Stimulated activated CD4-positive, alpha-beta T cell treated with anti-CD3 and anti-CD28 coated beads, TNF-alpha, amount 100 ng/mL, for 24 hours (primary cell): ENCODE data around the gene PTPN13.

Experiments used
- DNase-seq, 3 experiments: peaks; one replicate each; pipeline ENCODE4 v3.0.0-alpha.2; 2020; ENCODE audit warnings: low read depth in 3 of 3

PTPN13 gene

DNA sequence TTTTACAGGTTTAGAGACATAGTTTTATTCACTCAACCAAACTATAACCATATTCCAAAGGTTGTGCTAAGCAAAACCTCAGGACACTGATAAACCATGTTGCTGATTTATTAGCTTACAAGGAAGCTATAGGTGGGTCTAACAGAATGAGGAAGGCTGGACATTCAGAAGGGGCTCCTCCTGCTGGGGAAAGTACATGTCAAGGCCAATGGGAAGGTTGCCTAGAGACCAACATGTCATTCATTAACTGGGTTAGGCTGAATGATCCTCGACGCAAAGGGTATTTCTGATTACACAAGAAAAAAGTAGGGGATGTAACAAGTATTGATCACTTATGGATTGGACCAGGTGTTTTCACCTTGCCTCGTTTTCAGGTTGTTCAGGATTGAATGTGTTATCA is 224.7 kb downstream of the PTPN13 start:
- DNase-seq, result no peak

DNA sequence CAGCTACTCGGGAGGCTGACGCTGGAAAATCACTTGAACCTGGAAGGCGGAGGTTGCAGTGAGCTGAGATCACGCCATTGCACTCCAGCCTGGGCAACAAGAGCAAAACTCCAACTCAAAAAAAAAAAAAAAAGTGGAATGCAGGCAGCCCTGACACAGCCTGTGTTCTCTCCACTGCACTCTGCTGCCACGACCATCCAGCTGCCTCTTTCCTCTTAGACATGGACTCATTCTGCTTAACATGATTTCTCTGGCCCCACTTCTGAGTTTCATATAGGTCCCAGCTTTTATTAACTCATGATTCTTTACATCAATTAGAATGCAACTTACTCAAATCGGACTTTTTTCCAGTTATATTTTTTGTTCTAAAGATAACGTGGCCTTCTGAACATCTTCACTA is 225.4 kb downstream of the PTPN13 start:
- DNase-seq, result no peak

DNA sequence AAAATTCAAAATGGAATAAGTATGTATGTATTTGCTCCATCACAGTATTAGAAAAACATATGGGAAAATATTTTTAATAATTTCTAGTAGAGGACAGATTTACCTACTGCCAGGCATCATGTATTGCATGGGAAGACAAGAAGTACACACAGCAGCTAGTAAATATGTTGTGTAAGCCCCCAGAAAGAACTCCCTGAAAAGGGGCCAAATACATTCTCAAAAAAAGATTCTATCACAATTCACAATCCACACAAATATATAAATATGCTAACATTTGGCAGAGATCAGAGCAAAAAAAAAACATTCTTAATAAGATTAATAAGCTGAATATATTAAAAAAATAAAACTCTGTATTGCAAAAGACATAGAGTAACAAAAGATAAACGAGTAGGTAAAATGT is 227.0 kb downstream of the PTPN13 start:
- DNase-seq, result no peak

DNA sequence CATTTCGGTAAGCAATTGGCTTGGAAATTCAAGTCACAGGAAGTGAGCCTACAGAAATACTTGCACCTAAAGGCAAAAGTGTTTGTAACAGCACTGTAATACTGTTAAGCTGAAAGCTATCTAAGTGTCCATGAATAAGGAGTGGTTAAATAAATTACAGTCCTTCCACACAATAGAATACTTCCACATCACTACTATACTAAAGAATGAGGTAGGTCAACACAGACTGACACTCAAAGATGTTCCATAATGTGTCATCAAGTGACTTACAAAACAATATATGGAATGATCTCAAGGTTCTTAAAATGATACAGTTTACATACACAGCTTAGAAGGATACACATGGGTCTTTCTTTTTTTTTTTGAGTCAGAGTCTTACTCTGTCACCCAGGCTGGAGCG is 228.0 kb downstream of the PTPN13 start:
- no peak for DNase-seq

DNA sequence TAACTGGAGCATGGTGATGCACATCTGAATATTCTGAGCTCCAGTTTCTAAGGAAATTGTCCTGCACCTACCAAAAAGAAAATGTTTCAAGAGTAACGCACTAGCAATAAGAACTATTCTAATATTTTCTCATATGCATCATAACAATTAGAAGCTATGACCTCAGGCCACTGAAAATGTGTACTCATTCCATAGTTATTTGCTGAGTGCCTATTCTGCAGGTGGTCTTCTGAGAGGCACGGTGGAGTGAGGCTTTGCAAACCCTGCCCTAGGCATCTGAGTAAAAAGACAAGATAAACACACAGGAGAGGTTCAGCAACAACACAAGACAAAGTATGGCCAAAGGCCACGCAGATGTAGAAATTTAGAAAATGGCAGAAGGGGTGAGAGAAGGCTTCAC is 231.4 kb downstream of the PTPN13 start:
- no peak for DNase-seq

DNA sequence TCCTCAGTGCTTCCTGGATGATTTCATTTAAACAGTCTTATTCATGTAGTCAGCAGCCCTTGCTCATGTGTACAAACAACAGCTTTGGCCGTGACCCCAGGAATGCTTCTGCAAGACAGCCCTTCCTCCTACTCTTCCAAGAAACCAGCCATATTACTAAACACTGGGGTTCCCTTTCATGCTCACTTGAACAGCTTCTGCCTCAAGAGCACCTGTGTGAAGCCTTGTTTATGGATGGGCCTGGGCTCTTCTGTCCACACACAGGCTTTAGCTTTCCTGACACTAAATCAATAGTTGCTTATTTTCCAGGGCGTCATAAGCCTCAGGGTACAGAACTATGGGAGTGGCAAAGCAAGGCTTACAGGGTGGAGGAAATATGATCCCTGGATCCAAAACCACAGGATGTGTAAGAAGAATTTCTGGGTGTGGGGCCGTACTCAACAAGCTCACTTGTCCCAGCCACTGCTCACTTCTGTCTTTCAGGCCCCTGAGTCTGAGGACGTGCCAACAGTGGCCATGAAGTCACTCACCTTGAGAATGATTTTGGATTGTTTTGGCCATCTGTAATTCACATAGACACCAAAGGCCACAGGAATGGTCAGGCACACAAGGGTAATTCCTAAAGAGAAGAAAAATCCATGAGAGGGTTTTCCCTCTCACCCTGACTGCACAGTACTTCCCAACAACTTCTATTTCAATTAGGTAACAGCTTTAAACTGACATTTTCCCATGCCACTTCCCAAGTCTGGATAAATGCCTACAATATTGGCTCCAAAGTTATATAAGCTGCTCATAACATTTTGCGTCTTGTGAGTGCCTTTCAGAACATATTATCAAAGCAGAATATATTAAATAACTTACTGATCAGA is 237.4 kb downstream of the PTPN13 start:
- DNase-seq, result no peak

DNA sequence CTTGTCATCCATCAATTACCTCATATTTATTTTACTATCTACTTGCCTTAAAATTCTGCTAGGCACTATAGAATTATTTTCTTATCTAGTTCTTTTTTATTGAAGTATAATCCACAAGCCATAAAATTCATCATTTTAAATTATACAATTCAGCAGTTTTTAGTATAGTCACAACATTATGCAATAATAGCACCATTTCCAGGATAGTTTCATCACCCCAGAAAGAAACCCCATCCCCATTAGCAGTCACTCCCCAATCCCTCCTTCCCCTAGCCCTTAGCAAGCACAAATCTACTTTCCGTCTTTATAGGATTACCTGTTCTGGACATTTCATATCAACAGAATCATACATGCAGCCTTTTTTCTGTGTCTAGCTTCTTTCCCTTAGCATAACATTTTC is 239.5 kb downstream of the PTPN13 start:
- DNase-seq, result no peak

DNA sequence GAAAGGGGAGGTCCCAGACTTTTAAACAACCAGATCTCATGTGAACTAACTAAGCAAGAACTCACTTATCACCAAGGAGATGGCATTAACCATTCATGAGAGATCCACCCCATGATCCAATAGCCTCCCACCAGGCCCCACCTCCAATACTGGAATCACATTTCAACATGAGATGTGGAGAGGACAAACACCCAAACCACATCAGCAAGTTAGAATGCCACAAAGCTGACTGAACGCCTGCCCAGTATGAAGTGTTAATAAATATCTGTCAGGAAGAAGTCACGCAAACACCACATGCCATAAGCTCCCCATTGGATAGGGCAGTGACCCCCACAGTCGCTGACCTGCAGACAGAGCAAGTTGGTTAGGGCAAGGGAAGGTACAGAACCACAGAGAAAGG is 240.8 kb downstream of the PTPN13 start:
- no peak for DNase-seq

DNA sequence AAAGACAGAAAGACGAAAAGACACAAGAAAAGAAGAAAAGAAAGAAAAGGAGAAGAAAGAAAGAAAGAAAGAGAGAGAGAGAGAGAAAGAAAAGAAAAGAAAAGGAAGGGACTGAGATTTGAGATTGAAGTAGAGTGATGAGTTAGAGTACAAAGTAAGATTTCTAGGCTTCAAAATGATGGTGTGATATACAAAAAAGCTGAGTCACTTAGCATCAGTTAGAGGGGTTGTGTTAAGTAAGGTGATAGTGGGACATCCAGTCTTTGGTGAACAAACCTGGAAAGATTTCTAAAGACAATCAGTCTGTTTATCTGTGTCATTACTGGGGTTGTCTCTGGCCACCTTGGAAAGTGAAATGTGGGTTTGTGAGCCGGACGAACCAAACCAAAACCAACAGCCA is 241.6 kb downstream of the PTPN13 start:
- DNase-seq, result no peak

DNA sequence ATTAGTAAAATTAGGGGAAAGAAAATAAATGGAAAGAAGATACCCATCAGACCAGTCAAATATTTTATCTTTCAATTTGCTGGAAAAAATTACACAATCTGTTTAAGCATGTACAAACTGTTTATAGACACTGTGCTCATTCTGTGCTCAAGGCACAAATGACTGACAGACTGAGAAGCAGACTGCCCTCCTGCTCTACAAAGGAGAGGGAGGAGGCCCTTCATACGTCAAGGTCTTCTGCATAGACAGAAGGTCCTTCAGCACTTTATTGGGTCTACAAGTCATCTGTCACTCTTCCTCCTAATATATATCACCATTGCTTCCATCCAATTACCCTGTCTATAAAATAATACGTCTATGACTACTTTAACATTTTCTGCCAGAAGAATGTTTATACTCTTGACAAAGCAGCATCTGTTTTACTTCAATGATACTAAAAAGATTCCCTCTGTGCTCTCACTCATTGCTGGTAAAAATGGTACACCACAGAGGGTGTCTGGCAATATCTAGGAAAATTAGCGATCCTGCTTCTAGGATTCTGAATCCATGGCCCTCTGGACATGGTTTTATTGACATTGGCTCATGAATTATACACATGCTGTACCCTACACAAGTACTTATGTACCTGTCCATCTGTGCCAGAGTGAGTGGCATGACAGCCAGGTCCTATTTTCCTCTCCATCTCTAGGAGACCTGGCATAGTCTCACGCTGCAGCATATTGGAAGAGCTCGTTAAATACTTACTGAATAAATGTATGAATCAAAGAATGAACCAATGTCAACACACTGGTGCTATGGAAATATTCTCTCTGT is 243.8 kb downstream of the PTPN13 start:
- no peak for DNase-seq

DNA sequence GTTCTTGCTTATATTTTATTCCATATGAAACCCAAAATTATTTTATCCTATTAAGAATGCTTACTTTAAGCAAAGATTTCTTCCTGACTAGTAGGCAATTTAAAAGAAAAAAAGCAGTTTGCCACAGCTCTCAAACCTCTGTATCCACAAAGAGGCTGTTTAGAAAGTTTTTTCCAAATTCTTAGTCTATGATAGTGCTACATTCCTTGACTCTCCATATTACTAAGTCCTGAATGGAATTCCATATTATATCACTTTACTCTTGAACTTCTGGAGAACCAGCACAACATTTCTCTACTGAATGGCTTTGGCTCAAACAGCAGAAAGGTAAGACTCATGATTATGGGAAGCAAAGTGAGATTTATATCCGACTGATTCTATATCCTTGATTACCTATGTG is 246.7 kb downstream of the PTPN13 start:
- DNase-seq, result no peak

DNA sequence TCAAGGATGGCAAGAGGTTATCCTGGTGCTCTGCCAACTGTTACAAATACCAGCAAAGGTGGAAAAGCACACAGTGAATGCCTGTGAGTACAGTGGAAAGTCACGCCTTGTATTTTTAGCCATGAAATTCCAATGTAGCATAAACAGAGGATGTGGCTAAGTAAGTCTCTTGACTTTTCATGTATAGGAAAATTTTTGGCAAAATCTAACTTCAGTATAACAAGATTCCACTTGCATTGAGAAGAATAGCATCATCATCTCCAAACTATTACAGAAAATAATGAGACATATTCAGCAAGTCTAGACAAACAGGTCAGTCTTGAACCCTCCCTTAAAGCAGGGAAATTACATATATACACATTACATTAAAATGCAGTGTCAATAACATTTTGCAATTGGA is 247.2 kb downstream of the PTPN13 start:
- no peak for DNase-seq

DNA sequence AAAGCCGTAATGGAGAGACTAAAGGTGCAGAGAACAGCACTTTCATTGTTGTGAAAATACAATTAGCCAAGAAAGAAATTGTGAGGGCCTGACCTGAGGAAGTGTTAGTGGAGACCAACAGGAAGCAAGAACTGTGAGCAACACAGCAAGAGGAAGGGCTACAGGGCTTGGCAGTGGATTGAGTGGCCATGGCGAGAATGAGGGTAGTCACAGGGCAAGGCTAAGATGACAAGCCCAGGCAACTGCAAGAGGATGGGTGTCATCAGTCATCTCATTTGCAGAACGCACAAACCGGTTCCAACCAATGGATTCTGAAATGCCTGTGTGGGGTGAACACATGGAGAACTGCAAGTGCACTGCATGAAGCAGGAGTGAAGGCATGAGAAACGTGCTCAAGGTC is 251.5 kb downstream of the PTPN13 start:
- no peak for DNase-seq

DNA sequence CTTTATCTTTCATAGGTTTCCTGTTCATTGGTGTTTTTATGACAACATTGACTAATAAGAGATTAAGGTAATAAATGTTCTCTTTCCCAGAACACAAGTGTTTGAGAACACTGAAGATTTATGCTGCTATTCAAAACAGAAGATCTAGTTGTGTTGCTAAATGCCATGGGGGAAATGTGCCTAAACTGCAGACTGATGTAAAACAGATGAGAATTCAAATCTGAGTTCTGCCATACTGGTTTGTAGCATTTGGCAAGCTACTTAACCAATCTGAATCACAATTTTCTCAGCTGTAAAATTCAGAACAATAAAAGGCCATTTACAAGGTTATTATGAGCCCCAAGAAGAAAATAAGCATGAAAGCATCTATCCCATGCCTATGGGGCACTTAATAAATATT is 252.8 kb downstream of the PTPN13 start:
- DNase-seq, result no peak

DNA sequence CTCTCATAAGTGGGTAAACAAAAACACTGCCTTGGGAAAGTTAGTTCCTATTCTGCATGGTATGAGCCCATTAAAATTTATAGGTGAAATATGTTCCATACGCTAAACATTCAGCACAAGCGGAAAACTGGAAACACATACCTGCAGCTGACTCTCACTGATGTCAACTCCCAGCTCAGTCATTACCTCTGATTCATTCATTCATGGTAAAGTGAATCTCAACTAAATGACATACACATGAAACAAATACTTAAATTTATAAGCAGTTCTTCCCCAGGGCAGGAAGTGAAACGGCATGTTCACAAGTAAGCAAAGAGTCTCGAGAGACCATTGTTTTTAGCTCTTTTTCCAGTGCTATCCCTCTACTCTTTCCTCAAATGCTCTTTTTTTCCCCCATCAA is 253.5 kb downstream of the PTPN13 start:
- no peak for DNase-seq

DNA sequence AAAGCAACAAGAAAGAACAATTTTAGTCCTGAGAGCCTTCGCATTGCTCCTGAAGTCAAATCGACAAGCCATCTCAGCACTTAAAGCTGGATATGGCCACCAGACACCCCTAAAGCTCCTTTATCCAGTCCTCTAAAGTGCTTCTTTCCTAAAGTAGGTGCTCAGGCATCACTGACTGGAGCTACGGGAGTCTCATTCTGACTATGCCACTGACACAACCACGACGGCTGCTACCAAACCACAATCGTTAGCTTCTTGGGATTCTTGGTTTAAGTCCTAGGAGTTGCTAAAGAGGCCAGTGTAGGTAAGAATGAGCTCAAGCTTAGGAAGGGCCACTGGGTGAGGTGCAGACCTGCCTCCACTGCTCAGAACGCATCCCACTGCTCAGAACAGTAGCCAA is 254.0 kb downstream of the PTPN13 start:
- no peak for DNase-seq

DNA sequence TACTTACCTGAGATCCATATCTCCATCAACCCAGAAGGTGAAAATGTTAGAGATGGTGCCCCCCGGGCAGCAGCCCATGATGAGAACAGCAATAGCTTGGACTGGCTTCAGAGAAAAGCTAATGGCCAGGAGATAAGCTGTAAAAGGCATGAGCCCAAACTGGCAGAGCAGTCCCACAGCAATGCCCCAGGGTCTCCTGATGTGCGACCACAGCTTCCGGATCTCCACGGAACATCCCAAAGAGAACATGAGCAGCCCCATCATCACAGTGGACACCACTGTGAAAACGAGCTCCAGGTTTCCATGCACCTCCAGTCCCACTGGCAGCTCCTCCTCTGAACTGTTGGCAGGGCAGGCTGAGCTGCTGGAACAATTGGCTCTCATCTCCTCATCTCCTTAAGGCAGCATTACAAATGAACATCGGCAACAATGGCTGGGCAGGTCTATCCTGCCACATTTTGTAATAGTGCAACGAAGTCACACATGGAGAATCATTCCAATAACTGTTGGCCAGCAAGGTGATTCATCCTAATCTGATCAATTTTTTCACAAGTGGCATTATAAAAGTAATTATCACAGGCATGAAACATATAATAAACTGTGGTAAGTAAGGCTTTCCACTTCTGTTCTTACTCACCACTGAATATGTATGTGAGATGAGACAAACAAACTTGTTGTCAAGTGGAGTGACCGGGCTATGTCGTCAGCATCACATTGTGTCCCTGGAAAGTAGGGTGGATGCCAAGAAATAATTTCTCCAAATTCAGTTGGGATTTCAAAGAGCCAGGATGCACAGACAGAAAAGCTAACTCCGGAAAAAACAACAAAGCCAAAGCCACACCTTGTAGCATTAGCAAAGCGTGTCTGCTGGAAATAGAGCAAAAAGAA is 254.9 kb downstream of the PTPN13 start, which contains the start of gene SLC10A6:
Gene SLC10A6, minus strand, starts transcription at position 653 of the 888 bp plus-strand sequence. Its CDS starts 269 bp downstream, at position 384.
- DNase-seq, result no peak

DNA sequence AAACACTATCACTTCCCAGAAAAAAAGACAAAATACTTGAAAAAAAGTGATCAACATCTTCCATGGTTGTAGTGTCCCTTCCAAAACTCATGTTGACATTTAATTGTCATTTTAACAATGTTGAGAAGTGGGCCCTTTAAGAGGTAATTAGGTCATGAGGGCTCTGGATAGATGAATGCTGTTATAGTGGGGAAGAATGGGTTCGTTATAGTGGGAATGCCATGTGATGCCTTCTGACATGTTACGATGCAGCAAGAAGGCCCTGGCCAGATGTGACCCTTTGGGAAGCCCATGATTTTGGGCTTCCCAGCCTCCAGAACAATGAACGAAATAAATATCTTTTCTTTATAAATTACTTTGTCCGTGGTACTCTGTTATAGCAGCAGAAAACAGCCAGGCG is 259.1 kb downstream of the PTPN13 start:
- no peak for DNase-seq

DNA sequence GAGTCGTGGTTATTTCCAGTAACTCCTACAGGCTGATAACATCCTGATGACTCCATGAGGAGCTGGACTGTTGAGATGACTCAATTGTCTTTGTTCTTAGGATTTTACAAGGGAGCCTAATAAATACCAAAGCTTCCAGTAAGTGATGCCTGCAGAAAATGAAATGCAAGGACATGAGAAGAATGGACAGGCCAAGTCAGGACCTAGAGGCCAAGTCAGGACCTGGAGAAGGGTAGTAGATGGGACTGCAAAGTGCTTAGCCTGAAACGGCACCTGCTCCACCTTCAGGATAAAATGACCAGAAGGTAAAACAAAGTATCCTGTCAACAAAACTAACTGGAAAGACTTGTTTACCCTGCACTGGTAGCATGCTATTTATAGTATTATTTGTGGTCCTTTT is 261.5 kb downstream of the PTPN13 start:
- no peak for DNase-seq

DNA sequence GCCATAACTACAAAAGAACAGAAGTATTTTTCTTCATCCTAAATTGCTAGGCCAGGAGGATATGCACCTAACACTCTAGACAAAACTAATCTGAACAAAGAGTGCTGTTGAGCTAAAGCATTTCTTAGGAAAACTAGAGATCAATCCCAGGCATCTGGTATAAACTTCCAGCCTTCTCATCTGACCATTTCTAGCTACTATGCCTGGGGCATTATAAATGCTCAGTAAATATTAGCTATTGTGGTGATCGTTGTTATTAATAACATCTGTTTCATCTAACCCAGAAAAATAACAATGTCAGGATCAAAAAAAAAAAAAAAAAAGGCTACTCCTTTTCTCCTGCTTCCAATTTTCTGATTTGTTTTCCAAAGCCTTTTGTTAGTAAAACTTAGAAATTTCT is 262.8 kb downstream of the PTPN13 start:
- no peak for DNase-seq

DNA sequence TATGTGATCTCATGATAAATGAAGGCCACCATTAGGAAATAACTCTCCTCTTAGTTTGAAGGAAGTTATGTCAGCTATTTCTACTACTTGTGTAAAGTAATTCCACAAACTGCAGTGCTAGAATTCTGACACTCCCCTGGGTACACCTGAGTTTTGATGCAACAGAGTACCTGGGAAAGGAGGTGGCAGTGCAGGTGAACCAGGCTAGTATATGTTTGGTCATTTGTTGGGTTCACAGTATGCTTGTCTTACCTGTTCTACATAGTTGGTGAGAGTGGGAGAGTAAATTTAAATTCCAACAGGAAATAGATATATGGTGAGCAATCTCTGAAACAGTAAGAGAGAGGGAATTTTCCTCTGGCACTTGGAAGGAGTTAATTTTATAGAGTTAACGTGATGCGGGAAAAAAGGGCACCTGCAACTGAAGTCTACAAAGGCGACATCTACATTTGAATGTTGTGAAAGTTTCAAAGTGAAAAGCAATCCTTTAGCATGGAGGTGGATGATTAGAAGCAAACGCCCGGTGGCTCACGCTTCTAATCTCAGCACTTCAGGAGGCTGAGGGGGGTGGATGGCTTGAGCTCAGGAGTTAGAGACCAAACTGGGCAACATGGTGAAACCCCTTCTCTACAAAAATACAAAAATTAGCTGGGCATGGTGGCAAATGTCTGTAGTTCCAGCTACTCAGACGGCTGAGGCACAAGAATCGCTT is 263.4 kb downstream of the PTPN13 start:
- no peak for DNase-seq
